NCI-H187 treated with DMSO at 0.1 percent for 48 hours (cell line): ENCODE measurements around the gene IPP.
"Not testable (repeated sequence)": the region's sequence is repeated elsewhere in the genome, so short reads cannot be mapped to it uniquely, and the experiment has no call there.

Experiments used
- DNase-seq: peaks from one replicate; lab custom pipeline; 2025; lab: John Stamatoyannopoulos, UW

IPP gene

DNA sequence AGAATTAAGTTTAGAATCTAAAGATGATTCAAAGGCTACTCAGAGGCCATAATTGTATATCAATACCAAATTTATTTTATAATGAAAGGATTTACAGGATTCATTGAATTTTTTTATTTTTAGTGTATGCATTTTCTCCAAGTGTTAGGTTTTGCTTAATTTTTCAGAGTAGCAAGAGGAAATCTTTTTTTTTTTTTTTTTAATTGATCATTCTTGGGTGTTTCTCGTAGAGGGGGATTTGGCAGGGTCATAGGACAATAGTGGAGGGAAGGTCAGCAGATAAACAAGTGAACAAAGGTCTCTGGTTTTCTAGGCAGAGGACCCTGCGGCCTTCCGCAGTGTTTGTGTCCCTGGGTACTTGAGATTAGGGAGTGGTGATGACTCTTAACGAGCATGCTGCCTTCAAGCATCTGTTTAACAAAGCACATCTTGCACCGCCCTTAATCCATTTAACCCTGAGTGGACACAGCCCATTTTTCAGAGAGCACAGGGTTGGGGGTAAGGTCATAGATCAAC, 10.8 kb downstream of the IPP start:
- DNase-seq = not testable (repeated sequence)

DNA sequence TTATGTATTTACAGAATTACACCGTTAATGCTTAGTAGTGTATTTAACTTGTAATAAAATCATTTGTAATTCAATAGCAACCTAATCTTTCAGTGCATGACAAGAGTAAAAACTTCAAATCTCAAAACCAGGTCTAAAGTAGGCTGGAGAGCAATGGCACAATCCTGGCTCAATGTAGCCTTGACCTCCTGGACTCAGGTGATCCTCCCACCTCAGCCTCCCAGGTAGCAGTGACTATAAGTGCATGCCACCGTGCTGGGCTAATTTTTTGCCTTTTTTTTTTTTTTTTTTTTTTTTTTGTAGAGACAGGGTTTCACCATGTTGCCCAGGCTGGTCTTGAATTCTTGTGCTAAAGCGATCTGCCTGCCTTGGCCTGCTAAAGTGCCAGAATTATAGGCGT, 11.3 kb downstream of the IPP start:
- DNase-seq = no peak

- no peak for DNase-seq
Observed at GRCh38 chr1:45730780-45731319, 19.6 kb downstream of the IPP start.

GRCh38 chr1:45730075-45730779, 20.2 kb downstream of the IPP start:
- no peak for DNase-seq

- not testable (repeated sequence) for DNase-seq
Observed at GRCh38 chr1:45726007-45726406, 24.4 kb downstream of the IPP start.

- DNase-seq = no peak
Observed at GRCh38 chr1:45723248-45723930, 27.1 kb downstream of the IPP start.

GRCh38 chr1:45722809-45723208, 27.6 kb downstream of the IPP start:
- DNase-seq = no peak

DNA sequence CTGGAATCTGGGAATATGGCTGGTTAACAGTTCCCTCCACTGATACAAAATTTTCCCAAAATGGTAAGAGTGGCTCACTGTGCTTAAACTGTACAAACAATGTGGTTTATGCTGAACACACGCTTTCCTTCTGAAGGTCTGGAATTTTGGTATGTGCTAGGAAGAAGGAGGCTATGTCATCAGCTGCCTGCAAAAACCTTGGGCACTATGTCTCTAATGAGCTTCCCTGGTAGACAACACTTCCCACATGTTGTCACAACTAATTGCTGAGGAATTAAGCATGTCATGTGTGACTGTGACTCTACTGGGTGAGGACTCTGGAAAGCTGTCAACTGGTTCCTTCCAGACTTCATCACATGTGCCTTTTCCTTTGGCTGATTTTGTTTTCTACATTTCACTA, 29.2 kb downstream of the IPP start:
- no peak for DNase-seq

GRCh38 chr1:45718289-45718688, 32.2 kb downstream of the IPP start:
- DNase-seq = no peak

DNA sequence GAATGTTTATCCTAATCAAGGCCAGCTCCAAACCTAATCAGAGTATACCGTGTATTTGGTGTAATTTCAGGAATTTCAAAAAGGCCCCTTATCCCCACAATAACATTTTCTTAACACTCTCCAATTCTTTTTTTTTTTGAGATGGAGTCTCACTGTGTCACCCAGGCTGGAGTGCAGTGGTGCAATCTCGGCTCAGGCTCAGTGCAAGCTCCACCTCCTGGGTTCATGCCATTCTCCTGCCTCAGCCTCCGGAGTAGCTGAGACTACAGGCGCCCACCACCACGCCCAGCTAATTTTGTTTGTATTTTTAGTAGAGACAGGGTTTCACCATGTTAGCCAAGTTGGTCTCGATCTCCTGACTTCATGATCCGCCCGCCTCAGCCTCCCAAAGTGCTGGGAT, 33.1 kb downstream of the IPP start:
- DNase-seq = not testable (repeated sequence)

DNA sequence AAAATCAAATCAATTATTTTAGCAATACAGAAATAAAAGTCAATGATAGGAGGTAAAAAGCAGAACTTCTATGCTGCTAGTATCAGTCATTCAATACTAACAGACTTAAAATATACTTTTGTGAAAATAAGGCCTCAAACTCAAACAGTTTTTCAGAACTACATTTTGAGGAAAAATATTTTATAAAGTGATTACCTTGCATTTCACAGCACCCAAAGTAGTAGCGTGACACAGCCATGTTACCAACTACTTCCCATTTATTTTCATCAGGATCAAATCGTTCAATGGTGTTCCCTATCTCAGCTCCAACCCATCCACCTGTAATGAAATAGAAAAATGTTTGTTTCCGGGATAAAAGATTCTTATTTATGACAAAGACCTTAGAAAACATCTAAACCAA, 33.8 kb downstream of the IPP start:
- no peak for DNase-seq

- no peak for DNase-seq
Observed at GRCh38 chr1:45713711-45714110, 36.7 kb downstream of the IPP start.

DNA sequence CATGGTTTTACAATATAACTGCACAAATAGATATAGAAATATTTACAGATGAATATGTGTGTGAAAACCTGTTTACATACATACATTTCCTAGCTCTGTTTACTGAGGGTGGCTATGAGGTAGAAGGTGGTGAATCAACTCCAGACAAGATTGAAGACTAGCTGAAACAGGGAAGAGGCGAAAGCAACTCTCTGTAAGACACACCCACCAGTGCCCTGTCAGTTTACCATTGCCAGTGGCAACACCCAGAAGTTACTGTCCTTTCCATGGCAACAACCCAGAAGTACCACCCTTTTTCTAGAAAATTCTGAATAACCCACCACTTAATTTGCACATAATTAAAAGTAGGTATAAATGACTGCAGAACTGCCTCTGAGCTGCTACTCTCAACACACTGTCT, 45.8 kb downstream of the IPP start:
- no peak for DNase-seq

DNA sequence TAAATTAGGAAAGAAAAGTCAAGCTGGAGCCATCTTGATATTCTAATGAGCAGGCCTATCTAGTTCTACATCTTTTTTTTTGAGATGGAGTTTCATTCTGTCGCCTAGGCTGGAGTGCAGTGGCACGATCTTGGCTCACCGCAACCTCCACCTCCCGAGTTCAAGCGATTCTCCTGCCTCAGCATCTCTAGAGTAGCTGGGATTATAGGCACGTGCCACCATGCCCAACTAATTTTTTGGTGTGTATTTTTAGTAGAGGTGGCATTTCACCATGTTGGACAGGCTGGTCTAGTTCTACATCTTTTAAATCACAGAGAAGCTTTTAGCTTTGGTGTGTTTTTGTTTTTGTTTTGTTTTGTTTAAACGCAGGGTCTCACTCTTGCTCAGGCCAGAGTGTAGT, 55.6 kb downstream of the IPP start:
- DNase-seq = no peak

- DNase-seq = not testable (repeated sequence)
Observed at GRCh38 chr1:45693811-45694210, 56.6 kb downstream of the IPP start.

DNA sequence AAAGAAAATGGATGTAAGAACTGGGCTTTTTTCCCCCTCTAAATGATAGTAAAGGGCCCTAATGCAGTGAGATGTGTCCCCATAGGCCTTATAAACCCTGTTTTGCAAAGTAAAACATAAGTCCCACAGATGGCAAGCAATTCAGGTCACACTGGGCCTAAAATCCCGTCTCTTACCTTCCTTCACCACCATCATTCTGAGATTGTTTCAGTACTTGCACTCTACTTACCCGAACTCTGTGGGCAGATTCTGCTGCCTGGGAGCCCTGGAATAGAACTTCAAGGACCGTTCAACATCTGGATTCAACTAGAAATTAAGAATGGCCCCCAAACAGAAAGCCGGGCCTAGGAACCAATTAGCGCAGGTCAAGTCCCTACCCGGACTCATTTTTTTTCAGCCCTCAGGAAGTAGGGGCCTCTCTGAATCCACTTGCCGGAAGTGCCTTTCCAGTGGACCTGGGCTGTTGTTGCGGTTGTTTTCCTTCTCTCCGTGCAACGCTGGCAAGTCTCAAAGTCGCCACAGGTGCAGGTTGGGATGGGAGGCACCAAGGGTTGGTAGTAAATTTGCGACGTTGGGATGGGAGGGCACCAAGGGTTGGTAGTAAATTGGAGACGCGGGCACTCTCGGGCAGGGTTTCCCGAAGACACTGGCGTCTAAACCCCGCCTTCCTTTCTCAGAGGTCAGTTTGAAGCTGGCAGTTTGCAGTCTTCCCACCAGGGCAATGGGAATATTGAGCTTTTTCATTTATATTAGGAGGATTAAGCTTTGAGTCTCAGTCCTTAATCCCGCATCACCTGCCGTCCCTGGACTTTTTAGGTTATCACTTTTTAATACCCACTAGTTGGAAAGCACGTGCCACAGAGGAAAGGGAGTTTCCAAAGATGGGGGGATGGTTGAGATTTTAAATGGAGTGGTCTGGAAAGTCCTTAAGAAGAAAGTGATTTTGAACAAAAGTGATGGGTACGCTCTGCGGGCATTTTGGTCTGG, 62.4 kb downstream of the IPP start, which contains the start of gene TMEM69:
TMEM69 (plus strand) TSS at position 428 of the 987 bp plus-strand sequence. CDS start 2,888 bp downstream, outside the sequence.
- DNase-seq = peak; percentile 12

- DNase-seq = peak; percentile 89
Observed at GRCh38 chr1:45687014-45687753, 63.3 kb downstream of the IPP start.

DNA sequence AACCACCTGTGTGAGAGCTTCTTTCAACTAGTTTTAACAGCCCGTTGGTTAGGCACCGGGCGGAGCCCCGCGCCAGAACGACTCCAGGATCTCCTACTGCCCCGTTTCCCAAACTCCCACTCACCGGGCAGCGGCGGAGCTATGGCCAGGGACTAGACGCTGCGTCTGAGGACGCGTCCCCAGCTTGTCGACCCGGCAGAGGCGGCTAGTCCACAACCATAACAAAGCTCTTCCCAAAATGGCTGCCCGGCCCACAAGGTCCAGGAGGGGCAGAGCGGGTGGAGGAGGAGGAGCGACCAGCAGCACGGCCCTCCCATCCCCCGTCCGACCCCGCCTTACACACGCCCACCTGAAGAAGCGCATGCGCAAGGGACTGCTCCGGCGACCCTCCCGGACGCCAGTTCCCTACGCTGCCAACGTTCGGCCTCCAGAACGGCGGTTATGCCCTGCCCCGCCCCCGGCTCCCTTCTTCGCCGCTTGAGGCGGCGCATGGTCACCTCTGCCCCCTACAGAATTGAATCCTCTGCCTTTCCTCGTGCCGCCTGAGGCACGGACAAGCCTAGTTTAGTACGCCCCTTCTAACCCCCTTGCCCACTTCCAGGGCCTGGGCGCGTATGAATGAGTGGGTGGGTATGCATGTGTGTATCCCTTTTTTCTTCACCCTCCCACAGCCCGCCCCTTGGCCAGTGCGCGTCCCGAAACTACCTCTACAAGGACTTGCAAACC, 64.0 kb downstream of the IPP start, which contains the start of gene GPBP1L1:
GPBP1L1 (minus strand) TSS at position 246 of the 726 bp plus-strand sequence. CDS start 27,446 bp downstream, outside the sequence.
- peak; percentile 72 for DNase-seq

GRCh38 chr1:45686015-45686287, 64.5 kb downstream of the IPP start:
- peak; percentile 6 for DNase-seq

GRCh38 chr1:45685308-45686014, 65.0 kb downstream of the IPP start:
- DNase-seq = no peak
